Testis (tissue), 3 donors: Measurements from ENCODE around the gene TARDBP. TPM values are rescaled to one million over a fixed set of nuclear protein-coding genes. Genes with fewer than 3 reads are reported as not detected.
"Not testable (repeated sequence)": the region's sequence is repeated elsewhere in the genome, so short reads cannot be mapped to it uniquely, and the experiment has no call there.

ENCODE experiments used
- DNase-seq: peaks from one replicate; pipeline ENCODE4 v3.0.0-alpha.2; 2019
- H3K27ac ChIP-seq, 2 donors: fragments of 200-600 bp; sonication (generic); one replicate each; pipeline ENCODE4 v1.5.1; 2019
- H3K27me3 ChIP-seq: fragments of 200-600 bp; sonication (generic); one replicate; pipeline ENCODE4 v1.5.1; 2019
- H3K36me3 ChIP-seq: fragments of 200-600 bp; sonication (generic); one replicate; pipeline ENCODE4 v1.5.1; 2017; ENCODE audit warnings: low read depth; ENCODE audit errors: missing control alignments
- H3K4me1 ChIP-seq: fragments of 200-600 bp; sonication (generic); one replicate; pipeline ENCODE4 v1.5.1; 2019
- H3K4me3 ChIP-seq, 2 donors: fragments of 200-600 bp; sonication (generic); one replicate each; pipeline ENCODE4 v1.5.1; 2017 to 2019
- H3K9me3 ChIP-seq: fragments of 200-600 bp; sonication (generic); one replicate; pipeline ENCODE4 v1.5.1; 2017
- POLR2A ChIP-seq: fragments of 450-650 bp; IDR thresholded peaks from one replicate; pipeline ENCODE4 v1.6.1; 2017; ENCODE audit warnings: antibody characterized with exemption, mild to moderate bottlenecking, moderate library complexity
- WGBS, 2 donors: methylation state at CpG; one replicate each; pipeline ENCODE4 v1.1.5; 2018; 5-methylcytosine and 5-hydroxymethylcytosine counted together
- intact Hi-C: fragments of 100-400 bp; cut with DNase I; formaldehyde crosslinking; loops from one replicate; pipeline ENCODE4 v1.15.1; 2023; ENCODE audit warnings: low total_unique reads
- polyA plus RNA-seq: library from polyadenylated mRNA; stranded (reverse); fragments of 350-450 nt; fragmentation: Illumina TruSeq; extraction: RNeasy Lipid Tissue Mini Kit (QIAGEN cat#74804); gene quantifications from one replicate; pipeline ENCODE4 v1.2.3, GENCODE V29; 2014; ENCODE audit warnings: low read depth, low replicate concordance; ENCODE audit not compliant: insufficient read depth
- total RNA-seq, 2 donors: library from RNA; depleted of rRNA; stranded (reverse); fragments of >200 nt; gene quantifications; one replicate each; pipeline ENCODE4 v1.2.3, GENCODE V29; 2016
- TF ChIP-seq, protein P1 (sequence below), 3 experiments: fragments of 450-650 bp in 2 of 3; fragments of 200-600 bp in 1 of 3; sonication (generic) in 1 of 3; IDR thresholded peaks; one replicate each; pipeline ENCODE4 v1.5.1; 2016 to 2019; ENCODE audit warnings: antibody characterized with exemption in 3 of 3, mild to moderate bottlenecking in 2 of 3, moderate library complexity in 1 of 3

Gene TARDBP
- total and polyA plus RNA-seq, 3 donors from 2014 or later = 142 to 207 (median 185) TPM

DNA sequence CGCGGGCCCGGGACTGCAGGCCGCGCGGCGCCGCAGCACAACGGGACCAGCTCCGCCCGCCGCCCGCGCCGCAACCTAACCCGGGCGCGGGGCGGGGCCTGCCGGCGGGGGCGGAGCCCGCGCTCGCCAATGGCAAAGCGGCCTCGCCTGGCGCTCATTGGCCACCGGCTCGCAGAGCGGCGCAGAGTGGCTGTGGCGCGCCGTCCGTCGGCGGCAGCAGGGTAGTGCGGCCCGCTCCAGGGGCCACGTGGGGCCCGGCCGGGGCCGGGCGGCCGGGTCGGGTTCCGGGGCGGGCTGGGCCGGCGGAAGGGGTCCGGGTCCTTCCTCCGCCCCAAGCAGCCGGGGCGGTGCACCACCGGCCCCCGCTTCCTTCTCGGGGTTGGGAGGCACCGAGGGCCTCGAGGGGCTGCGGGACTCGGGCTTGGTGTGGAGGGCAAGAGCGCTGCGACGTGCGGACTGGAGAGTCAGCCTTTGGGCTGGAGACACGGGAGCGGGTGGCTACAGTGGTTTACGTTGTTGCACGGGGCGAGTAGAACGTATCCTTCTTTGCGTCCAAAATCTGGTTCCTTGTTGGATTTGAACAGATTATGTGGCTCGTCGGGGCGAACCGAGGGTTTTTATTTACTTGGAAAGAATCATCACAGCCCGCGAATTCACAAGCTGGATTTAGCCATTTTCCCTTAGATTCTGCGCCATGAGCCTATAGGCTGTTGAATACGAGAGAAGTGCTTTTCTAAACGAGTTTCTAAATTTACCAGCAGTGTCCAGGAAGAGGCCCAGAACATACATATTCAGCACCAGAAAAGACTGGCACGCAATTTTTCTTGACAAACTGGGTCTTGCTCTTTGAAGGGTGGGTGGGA, 47.7 kb downstream of the TARDBP start, which contains the start of gene SRM:
Gene SRM, minus strand, starts transcription at position 51 of the 863 bp plus-strand sequence. CDS start 75 bp downstream, outside the sequence.
- Histone ChIP-seq H3K36me3 (no peaks in the 10 kb centered on the region), H3K9me3 (no peaks in the 10 kb centered on the region), H3K4me3 (peak within 1 kb of the TSS; percentile 79 to 84), H3K27me3 (no peaks in the 10 kb centered on the region), H3K4me1 (peaks cover 14% of the 10 kb centered on the region), H3K27ac (peak within 1 kb of the TSS in 1 of 2 donors; percentile 58)
- TF ChIP-seq, protein P1, sequence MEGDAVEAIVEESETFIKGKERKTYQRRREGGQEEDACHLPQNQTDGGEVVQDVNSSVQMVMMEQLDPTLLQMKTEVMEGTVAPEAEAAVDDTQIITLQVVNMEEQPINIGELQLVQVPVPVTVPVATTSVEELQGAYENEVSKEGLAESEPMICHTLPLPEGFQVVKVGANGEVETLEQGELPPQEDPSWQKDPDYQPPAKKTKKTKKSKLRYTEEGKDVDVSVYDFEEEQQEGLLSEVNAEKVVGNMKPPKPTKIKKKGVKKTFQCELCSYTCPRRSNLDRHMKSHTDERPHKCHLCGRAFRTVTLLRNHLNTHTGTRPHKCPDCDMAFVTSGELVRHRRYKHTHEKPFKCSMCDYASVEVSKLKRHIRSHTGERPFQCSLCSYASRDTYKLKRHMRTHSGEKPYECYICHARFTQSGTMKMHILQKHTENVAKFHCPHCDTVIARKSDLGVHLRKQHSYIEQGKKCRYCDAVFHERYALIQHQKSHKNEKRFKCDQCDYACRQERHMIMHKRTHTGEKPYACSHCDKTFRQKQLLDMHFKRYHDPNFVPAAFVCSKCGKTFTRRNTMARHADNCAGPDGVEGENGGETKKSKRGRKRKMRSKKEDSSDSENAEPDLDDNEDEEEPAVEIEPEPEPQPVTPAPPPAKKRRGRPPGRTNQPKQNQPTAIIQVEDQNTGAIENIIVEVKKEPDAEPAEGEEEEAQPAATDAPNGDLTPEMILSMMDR (IDR thresholded peaks at IDR 0.05) = peak; percentile 28 to 79 (median 43)
- no peak for TF ChIP-seq POLR2A
- DNase-seq = peak; percentile 93
- intact Hi-C loops = no loop called here
- 0 to 1% methylated on average over 17 to 58 of the region's 83 CpGs for WGBS, 2 donors

DNA sequence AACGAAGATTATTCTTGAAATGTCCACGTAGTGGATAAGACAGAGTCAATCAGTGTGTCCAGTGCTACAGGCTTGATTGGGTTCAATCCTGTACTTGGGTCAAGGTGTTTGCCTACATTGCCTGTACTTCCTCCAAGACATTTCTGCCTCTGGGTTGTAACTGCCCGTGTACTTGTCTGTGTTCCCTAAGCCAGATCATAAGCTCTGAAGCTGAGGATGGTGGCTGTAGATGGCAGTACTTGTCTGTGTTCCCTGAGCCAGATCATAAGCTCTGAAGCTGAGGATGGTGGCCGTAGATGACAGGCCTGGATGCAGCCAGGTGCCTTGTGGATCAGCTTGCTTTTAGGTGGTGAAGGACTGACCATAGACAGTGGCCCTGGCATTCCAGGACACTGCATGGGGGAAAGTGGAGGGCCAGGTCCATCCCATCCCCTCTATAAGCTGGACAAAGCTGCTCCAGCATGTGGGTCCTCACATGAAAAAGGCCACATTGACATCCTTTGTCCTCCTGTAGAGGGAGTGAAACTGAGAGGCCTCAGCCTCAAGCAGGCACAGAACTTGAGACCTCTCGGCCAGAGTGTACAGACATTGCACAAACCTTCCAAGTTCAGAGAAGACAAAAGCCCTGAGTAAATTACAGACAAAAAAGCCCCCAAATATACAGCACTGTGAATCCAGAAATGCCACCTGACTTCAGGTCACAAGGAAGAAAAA, 49.4 kb downstream of the TARDBP start:
- peaks cover 14% of the 10 kb centered on the region for H3K4me1 ChIP-seq
- peak overlapping the region in 1 of 2 donors; percentile 84 for H3K4me3 ChIP-seq
- DNase-seq = no peak
- 42 to 51% methylated on average over 5 of the region's 5 CpGs for WGBS, 2 donors
- H3K36me3 ChIP-seq = no peaks in the 10 kb centered on the region
- intact Hi-C loops = no loop called here
- TF ChIP-seq POLR2A = no peak
- TF ChIP-seq, protein P1 (IDR thresholded peaks at IDR 0.05) = no peak
- H3K27ac ChIP-seq = no peak overlapping the region
- no peaks in the 10 kb centered on the region for H3K27me3 ChIP-seq
- no peaks in the 10 kb centered on the region for H3K9me3 ChIP-seq

DNA sequence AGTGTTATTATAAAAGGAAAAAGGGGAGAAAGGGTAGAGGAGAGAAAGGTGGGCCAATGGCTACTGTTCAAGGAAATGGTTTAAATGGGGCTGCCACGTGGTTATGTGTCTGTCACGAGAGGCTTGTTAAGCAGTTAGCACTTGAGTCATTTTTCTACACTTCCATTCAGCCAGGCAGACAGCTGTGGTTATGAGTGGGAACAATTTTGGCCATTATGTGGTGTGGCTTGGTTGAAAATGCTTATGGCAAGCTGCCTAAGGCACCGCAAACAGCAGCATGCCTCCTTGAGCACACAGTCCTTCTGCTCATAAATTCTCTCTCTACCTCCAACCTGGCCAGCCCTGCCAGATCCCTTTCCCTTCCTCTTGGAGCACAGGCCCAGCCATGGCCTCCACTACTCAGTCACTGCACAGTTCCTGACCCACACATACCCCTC, 50.5 kb downstream of the TARDBP start:
- H3K9me3 ChIP-seq = no peaks in the 10 kb centered on the region
- peaks cover 14% of the 10 kb centered on the region for H3K4me1 ChIP-seq
- H3K27ac ChIP-seq = no peak overlapping the region
- intact Hi-C loops = no loop called here
- 74 to 86% methylated on average over 3 of the region's 3 CpGs for WGBS, 2 donors
- DNase-seq = no peak
- no peak for TF ChIP-seq POLR2A
- TF ChIP-seq, protein P1 (IDR thresholded peaks at IDR 0.05) = no peak
- no peak overlapping the region for H3K4me3 ChIP-seq
- H3K27me3 ChIP-seq = no peaks in the 10 kb centered on the region
- no peaks in the 10 kb centered on the region for H3K36me3 ChIP-seq

DNA sequence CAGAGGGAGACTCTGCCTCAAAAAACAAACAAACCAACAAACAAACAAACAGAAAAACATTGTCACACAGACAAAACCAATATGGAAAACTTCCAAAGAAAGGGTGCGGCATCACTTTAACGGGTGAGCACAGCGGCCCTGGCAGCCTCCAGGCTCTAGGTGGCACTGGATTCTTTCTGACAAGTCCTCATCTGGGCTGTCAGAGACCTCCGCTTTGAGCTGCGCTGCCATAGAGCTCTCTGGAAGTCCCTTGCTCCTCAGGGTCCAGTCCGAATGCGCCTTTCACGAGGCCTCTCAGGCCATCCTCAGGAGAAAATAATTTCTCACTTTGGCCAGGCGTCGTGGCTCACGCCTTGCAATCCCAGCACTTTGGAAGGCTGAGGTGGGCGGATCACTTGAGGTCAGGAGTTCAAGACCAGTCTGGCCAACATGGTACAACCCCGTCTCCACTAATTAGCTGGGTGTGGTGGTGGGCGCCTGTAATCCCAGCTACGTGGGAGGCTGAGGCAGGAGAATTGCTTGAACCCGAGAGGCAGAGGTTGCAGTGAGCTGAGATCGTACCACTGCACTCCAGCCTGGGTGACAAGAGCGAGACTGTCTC, 51.6 kb downstream of the TARDBP start:
- H3K4me3 ChIP-seq, H3K27ac ChIP-seq, H3K9me3 ChIP-seq, intact Hi-C loops, H3K36me3 ChIP-seq, H3K4me1 ChIP-seq, H3K27me3 ChIP-seq, DNase-seq: not testable (repeated sequence)
- WGBS, 2 donors = 75 to 77% methylated on average over 18 of the region's 18 CpGs

DNA sequence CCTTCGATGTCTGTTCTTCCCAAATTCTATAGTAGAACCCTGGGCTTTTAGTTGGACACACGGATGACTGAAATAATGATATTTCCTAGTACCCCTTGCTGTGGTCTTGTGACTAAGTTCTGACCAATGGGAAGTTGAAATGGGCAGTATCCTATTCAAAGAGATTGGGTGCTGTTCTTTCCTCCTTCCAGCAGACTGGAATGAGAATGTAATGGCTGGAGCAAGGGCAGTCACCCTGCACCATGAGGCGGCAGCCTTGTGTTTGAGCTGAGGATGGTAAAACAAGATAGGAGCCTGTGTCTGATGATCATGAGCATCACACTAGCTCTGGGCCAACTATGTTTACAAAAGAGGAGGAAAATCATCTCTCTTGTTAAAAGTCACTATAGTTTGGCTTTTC, 52.5 kb downstream of the TARDBP start:
- Histone ChIP-seq H3K9me3 (no peaks in the 10 kb centered on the region), H3K4me3 (no peak overlapping the region), H3K4me1 (peaks cover 5% of the 10 kb centered on the region), H3K27me3 (no peaks in the 10 kb centered on the region), H3K27ac (no peak overlapping the region), H3K36me3 (no peaks in the 10 kb centered on the region)
- intact Hi-C loops = no loop called here
- no peak for DNase-seq
- TF ChIP-seq, protein P1 (IDR thresholded peaks at IDR 0.05) = no peak
- no peak for TF ChIP-seq POLR2A
- 91 to 99% methylated on average over 3 of the region's 3 CpGs for WGBS, 2 donors
